ENCODE results near the gene TRAPPC10. TPM values are rescaled to one million over a fixed set of nuclear protein-coding genes. Genes with fewer than 3 reads are reported as not detected.

TRAPPC10 gene
- total RNA-seq, 4 donors from 2014 or later: 17.8 to 58.1 (median 32.4) TPM

DNA sequence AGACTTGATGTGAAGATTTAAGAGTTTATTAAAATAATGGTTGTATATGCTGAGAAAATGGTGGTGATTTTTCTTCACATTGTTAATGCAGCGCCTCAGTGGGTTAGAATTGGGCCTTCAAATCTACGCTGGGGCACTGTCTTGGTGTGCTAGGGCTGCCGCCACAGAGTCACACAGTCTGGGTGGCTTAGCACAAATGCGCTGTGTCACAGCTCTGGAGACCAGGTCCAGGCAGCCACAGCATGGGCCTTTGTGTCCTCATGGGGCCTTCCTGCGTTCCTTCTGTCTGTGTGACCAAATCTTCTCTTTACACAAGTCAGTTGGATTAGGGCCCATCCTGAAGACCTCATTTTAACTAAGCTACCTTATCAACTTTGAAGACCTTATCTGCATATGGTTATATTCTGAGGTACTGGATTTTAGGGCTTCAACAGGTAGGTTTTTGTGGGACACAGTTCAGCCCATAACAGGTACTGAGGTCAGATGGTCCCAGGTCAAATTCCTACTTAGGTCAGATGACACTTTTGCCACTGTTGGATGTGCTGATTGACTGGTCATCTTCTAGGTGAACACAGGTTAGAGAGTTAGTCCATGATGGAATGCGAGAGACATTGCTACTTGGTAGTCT, 17.5 kb downstream of the TRAPPC10 start:
- no peaks in the 10 kb centered on the region for H3K27me3 ChIP-seq
- 98 to 100% methylated on average over 3 to 5 of the region's 6 CpGs for WGBS, 2 donors (ENCODE audit: low coverage in 1 of 2)
- no peaks in the 10 kb centered on the region for H3K9me3 ChIP-seq
- no peak overlapping the region for H3K4me3 ChIP-seq
- H3K27ac ChIP-seq: no peak overlapping the region
- peaks cover 0 to 23% of the 10 kb centered on the region in 2 donors for H3K36me3 ChIP-seq
- peaks cover 0 to 27% (median 0%) of the 10 kb centered on the region in 3 donors for H3K4me1 ChIP-seq
- TF ChIP-seq POLR2AphosphoS5 (IDR thresholded peaks at IDR 0.05) (no peak), POLR2A (IDR thresholded peaks at IDR 0.05) (no peak), EP300 (IDR thresholded peaks at IDR 0.05) (no peak)
- TF ChIP-seq, protein P1, sequence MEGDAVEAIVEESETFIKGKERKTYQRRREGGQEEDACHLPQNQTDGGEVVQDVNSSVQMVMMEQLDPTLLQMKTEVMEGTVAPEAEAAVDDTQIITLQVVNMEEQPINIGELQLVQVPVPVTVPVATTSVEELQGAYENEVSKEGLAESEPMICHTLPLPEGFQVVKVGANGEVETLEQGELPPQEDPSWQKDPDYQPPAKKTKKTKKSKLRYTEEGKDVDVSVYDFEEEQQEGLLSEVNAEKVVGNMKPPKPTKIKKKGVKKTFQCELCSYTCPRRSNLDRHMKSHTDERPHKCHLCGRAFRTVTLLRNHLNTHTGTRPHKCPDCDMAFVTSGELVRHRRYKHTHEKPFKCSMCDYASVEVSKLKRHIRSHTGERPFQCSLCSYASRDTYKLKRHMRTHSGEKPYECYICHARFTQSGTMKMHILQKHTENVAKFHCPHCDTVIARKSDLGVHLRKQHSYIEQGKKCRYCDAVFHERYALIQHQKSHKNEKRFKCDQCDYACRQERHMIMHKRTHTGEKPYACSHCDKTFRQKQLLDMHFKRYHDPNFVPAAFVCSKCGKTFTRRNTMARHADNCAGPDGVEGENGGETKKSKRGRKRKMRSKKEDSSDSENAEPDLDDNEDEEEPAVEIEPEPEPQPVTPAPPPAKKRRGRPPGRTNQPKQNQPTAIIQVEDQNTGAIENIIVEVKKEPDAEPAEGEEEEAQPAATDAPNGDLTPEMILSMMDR (IDR thresholded peaks at IDR 0.05): no peak
- ATAC-seq: no peak

DNA sequence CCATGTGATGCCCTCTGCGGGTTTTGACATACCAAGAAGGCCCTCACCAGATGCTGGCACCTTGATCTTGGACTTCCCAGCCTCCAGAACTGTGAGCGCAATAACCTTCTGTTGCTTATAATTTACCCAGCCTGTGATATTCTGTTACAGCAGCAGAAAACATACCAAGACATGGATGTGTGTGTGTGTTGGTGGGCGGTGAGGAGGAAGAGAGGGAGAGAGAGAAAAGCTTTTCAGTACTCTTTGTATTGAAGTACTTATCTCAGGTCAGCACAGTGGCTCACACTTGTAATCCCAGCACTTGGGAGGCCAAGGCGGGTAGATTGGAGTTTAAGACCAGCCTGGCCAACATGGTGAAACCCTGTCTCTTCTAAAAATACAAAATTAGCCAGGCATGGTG, 23.1 kb downstream of the TRAPPC10 start:
- H3K27ac ChIP-seq: no peak overlapping the region
- 97 to 100% methylated on average over 2 to 4 of the region's 4 CpGs for WGBS, 2 donors (ENCODE audit: low coverage in 1 of 2)
- no peak overlapping the region for H3K4me3 ChIP-seq
- no peaks in the 10 kb centered on the region for H3K4me1 ChIP-seq
- H3K9me3 ChIP-seq: no peaks in the 10 kb centered on the region
- TF ChIP-seq POLR2A (IDR thresholded peaks at IDR 0.05) (no peak), POLR2AphosphoS5 (IDR thresholded peaks at IDR 0.05) (no peak), EP300 (IDR thresholded peaks at IDR 0.05) (no peak)
- TF ChIP-seq, protein P1 (IDR thresholded peaks at IDR 0.05): no peak
- H3K36me3 ChIP-seq: peaks cover 0 to 78% of the 10 kb centered on the region in 2 donors
- ATAC-seq: no peak
- H3K27me3 ChIP-seq: no peaks in the 10 kb centered on the region

GRCh38 chr21:44038063-44038462, 26.0 kb downstream of the TRAPPC10 start:
- H3K27me3 ChIP-seq: no peaks in the 10 kb centered on the region

DNA sequence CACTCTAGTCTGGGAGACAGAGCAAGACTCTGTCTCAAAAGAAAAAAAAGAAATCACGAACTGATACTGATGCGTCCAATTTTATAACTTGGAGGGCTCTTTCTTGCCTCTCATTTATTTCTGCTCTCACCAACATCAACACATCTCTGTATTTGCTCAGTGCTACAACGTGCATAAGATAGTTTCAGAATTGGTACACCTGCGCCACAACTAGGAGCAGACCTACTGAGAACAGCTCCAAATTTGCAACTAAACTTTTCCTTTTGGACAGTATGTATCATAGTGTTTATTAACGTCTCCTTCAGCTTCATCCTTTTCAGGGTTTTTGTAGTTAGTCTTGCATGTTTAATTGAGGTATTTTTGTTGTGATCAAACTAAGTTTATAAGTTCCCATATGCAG, 27.7 kb downstream of the TRAPPC10 start:
- H3K4me1 ChIP-seq: no peaks in the 10 kb centered on the region
- ATAC-seq: no peak
- peaks cover 0 to 63% of the 10 kb centered on the region in 2 donors for H3K36me3 ChIP-seq
- 63 to 84% methylated on average over 5 of the region's 5 CpGs for WGBS, 2 donors (ENCODE audit: low coverage in 1 of 2)
- no peak overlapping the region for H3K27ac ChIP-seq
- H3K27me3 ChIP-seq: no peaks in the 10 kb centered on the region
- H3K4me3 ChIP-seq: no peak overlapping the region
- TF ChIP-seq POLR2A (IDR thresholded peaks at IDR 0.05) (no peak), EP300 (IDR thresholded peaks at IDR 0.05) (no peak), POLR2AphosphoS5 (IDR thresholded peaks at IDR 0.05) (no peak)
- TF ChIP-seq, protein P1 (IDR thresholded peaks at IDR 0.05): no peak
- no peaks in the 10 kb centered on the region for H3K9me3 ChIP-seq

More at GRCh38 chr21:44038063-44038462, 26.0 kb downstream of the TRAPPC10 start:
- Histone ChIP-seq H3K4me1 (no peaks in the 10 kb centered on the region), H3K4me3 (no peak overlapping the region), H3K36me3 (peaks cover 0 to 74% of the 10 kb centered on the region in 2 donors), H3K27ac (no peak overlapping the region), H3K9me3 (no peaks in the 10 kb centered on the region)
- TF ChIP-seq, protein P1 (IDR thresholded peaks at IDR 0.05): no peak
- TF ChIP-seq EP300 (IDR thresholded peaks at IDR 0.05) (no peak), POLR2AphosphoS5 (IDR thresholded peaks at IDR 0.05) (no peak), POLR2A (IDR thresholded peaks at IDR 0.05) (no peak)
- ATAC-seq: no peak
- 92 to 98% methylated on average over 14 of the region's 14 CpGs for WGBS, 2 donors (ENCODE audit: low coverage in 1 of 2)

- H3K27me3 ChIP-seq: no peaks in the 10 kb centered on the region
- H3K36me3 ChIP-seq: peaks cover 0 to 44% of the 10 kb centered on the region in 2 donors
- ATAC-seq: no peak
- H3K4me1 ChIP-seq: no peaks in the 10 kb centered on the region
- 100% methylated on average over 3 of the region's 6 CpGs; no CpG with 5 or more reads in 1 of the 2 donors for WGBS, 2 donors (ENCODE audit: low coverage in 1 of 2)
- no peak overlapping the region for H3K27ac ChIP-seq
- no peak overlapping the region for H3K4me3 ChIP-seq
- TF ChIP-seq POLR2A (IDR thresholded peaks at IDR 0.05): no peak
- TF ChIP-seq, protein P1 (IDR thresholded peaks at IDR 0.05): no peak
- TF ChIP-seq EP300 (IDR thresholded peaks at IDR 0.05): no peak
- no peak for TF ChIP-seq POLR2AphosphoS5 (IDR thresholded peaks at IDR 0.05)
- no peaks in the 10 kb centered on the region for H3K9me3 ChIP-seq
Measured at GRCh38 chr21:44043613-44044012, 31.5 kb downstream of the TRAPPC10 start.
